Measurements from ENCODE around the gene IL4I1.

Gene IL4I1

DNA sequence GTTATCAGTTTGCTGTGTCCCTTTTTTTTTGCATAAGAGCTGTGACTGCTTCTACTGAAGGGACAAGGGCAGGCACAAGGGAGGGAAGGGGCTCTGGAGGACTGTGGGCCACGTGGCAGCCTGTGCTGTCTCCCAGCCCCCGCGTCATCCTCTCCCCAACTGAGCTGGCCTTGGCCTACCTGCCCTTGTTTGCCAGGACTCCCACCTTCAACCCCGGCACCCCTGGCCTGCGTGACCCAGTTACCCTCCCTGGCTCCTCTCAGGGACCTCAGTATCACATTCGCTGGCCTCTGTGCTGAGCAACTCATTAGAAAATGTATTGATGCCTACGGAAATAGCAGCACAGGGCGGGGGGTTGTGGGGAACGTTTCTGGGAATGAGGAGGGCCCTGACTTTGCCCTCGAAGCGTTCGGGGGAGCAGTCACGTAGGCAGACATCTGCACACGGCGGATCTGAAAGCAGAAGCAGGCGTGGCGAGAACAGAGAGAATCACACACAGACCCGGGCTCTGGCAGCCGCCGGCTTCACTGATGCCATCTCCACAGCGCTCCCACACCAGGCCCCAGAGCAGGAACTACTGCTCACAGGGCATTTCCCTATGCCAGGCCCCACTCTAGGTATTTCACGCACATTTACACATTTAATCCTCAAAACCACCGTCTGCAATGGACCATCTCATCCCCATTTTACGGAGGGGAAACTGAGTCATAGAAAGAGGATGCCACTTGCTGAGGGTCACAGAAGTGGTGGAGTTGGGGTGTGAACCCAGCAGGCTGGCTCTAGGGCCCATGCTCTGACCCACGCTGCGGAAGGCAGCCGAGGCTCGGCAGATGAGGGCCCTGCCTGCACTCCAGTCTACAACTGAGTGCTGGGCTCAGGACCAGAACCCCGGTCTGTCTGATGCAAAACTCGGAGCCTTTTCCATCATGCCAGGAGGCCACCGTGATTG, 26.6 kb upstream of the IL4I1 start:
- DNase-seq = no peak

DNA sequence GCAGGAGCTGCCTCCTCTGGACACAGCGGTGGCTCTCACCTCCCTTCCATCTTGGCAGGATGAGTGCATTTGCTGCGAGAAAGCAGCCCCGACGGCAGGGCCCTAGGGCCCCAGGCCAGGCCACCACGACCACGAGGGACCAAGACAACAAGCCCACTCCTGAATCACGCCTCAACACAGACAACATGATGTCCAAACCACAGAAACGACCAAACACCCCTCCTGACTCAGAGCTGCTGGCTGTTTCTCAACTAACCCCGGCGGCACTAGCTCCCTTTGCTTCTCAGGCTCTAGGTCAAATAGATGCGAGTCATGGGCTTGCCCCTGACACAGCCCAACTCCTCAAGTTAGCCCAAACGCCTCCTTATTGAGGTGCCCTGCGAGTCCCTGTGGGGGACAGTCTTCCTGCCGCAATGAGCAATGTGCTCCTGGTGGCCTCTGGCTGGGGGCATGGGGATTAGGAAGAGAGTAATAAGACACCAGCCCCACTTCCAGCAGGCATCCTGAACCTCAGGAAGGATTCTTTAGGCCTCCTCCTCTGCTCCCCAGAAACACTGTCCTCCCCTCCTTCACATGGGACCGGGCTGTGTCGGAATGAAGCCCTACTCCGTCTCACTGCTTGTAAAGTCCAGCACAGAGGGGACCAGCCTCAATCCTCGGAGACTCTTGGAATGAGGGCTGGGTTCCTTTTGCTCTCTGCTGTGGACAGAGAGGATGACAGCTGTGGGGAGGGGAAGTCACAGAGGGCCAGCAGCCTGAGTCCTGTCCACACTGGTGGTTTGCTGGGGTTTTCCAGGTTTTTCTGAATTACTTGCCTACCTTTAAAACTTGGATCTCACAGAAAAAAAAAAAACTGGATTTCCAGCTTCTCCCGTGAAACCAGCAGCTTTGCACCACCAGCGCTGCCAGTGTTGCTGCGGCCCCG, 25.4 kb upstream of the IL4I1 start:
- DNase-seq = no peak

DNA sequence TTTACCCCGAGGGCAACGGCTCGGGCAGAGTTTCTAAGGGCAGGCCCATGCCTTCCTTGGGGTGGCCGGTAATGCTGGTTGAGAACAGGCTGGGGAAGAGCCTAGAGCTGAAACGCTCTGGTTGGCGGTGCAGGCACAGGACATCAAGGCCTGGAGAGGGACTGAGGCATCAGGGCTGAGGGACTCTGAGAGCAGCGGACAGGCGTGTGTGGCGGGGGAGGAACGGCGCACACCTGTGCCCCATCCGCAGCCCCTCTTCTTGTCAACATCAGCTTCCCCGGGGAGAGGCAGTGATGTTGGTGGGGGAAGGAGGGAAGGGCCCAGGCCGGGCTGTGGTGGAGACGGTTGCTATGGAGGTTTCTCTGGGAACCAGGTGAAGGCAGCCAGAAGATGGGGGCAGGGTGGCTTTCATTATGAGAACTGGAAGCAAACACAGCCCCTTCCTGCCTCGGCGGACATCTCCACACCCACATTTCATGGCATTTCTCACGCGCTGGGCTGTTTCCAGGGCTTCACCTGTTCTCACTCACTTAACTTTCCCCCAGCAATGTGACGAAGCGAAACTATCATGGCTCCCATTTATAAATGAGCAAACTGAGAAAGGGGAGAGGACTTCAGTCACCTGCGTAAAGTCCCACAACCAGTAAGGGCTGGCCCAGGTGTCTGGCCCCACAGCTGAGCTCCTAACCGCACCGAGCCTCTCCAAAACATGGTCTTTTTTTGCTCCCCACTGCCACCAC, 24.1 kb upstream of the IL4I1 start:
- no peak for DNase-seq

DNA sequence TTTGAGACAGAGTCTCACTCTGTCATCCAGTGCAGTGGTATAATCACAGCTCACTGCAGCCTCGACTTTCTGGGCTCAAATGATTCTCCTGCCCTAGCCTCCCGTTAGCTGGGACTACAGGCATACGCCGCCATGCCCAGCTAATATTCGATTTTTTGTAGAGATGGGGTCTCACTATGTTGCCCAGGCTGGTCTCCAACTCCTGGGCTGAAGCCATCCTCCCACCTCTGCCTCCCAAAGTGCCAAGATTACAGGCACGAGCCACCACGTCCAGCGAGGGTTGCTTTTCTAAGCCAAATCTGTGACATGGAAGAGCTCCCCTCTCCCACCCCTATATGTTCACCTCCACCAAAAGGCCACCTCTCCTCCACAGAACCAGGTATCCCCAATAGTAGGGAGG, 21.4 kb upstream of the IL4I1 start:
- no peak for DNase-seq

DNA sequence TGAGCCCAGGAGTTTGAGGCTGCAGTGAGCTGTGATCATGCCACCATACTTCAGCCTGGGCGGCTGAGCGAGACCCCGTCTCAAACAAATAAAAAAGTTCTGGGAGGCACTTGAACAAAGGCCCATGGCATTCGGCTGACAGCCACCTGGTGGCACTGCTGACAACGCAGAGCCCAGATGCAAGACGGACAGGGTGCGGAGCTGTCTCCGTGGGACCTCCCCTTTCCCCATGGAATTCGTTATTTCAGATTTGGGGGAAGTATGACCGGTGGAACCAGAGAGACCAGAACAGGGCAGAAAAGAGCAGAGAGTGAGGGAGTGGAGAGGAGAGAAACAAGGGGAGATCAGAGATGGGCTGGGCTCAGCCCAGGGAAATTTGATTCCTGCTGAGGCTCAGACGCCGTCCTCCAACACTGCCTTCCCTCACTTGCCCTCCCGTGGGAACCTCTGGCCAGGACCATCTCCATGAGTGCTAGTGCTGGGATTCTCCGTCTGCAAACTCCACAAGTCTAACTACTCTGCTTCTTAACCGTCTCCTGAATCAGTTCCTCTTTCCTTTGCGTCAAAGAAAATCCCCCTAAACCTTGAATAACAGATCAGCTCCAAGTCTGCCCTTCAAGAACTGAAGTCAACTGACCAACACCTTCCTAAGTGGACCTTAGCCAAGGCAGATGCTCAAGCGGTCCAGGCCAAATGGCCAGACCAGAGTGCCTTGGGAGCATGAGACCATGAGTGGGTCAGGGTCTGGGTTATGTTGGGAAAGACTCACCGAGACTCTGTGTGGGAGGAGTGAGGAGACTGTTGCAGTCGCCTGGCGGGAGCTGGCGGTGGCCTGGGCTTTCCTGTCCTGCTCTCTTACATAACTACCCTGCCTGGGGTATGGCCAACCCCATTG, 20.4 kb upstream of the IL4I1 start:
- no peak for DNase-seq

DNA sequence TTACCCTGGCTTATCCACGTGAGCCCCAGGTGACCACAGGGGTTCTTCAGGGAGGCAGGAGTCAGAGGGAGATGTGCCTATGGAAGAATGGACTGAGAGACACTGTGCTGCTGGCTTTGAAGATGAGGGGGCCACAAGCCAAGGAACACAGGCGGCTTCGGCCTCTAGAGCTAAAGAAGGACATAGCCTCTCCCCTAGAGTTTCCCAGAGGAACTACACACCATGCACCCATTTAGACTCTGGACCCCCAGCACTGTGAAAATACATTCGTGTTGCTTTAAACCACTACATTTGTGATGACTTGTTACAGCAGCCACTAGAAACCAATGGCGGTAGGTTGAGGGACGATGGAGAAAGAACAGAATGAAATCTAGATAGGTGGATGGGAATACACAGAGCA, 18.6 kb upstream of the IL4I1 start:
- DNase-seq = no peak

DNA sequence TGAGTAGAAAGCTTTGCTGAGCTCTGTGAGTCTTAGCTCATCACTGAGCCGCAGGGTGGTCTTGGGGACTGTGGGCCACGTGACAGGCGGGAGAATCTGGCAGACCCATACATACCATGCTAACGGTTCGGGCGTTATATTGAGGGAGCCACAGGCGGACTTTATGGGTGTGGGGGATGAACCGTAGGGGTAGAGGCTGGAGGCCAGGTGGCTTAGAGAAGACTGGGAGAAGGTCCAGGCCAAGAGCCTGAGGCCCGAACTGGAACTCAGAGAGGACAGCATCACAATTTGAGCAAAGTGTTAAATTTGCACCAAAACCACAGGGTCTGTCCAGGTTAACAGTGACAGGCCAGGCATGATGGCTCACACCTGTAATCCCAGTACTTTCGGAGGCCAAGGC, 17.0 kb upstream of the IL4I1 start:
- no peak for DNase-seq

DNA sequence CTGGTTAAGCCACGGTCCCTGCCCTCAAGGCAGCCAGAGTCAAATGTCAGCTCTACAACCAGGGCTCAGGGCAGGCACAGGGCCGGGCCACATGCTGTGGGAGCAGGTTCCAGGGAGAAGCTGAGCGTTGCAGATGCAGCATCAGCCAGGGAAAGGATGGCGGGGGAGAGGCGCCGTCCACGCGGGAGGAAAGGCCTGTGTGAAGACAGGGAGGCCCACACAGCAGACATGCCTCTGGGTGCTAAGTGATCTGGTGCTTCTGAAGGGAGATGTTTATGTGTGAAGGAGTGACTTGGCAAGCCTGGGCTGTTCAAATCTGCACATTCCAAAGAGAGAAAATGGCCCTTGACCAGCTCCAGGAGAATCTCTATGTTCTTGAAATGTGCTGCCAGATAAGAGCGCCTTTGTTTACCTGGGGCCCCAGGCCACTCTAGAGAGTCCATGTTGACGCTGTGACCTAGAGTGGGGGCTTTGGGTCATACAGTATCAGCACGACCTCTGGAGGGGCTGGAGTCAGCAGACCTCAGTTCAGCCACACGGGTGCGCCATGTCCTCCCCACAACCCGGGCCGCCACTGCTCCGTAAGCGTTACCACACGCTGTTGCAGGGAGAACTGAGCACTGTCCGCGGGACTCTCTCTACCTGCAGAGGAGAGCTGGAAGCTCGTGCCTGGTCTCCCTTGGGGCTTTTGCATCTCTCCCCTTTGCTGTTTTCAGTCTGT, 16.4 kb upstream of the IL4I1 start:
- no peak for DNase-seq

DNA sequence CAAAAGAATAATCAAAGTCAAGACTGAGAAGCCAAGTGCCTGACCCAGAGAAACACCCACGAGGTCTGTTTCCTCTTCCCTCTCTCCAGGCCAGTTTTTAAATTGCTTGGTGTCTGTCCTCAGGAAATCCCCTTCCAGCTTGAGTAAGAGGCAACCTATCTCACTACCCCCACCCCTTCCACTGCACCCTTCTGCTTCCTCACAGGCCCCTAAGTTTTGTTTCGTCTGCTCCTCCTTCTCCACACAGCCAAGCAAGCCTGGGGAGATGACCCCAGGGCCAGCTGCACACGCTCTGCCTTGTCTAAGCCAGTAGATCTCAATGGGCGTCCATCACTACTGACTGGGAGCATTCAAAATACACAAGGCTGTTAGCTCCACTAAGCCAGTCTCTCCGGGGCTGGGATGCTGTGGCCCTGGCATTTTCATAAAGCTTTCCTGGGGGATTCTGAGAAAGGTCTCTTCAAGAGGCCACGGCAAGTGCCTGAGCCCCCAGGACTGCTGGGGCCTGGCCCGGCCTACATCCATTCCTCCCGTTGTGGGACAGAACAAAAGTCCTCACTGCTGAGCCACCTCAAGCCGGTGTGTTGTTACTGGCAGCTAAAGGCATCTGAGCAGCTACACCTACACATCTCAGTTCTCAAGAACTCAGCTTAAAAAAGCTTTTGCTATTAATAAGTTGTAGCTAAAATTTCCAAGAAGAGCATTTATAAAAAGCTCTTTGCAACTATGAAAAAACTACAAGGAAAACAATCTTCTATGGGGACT, 14.9 kb upstream of the IL4I1 start:
- DNase-seq = no peak

DNA sequence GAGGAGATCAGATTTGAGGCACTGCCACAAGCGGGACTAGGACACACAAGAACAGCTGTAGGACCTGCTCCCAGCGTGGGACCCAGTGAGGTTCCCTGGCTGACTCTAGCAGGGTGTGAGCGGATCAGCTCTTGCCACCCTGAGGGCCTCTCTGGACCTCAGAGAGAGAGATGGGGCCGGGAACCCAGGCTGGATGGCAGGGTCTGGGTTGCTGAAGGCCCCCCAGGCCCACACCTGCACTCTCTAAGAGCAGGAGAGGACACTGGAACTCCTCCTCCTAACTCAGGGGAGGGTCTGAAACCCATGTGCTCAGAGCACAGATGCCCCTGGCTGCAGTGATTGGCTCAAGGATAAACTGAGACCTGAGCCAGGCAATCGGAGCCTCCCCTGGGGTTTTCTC, 13.5 kb upstream of the IL4I1 start:
- no peak for DNase-seq

DNA sequence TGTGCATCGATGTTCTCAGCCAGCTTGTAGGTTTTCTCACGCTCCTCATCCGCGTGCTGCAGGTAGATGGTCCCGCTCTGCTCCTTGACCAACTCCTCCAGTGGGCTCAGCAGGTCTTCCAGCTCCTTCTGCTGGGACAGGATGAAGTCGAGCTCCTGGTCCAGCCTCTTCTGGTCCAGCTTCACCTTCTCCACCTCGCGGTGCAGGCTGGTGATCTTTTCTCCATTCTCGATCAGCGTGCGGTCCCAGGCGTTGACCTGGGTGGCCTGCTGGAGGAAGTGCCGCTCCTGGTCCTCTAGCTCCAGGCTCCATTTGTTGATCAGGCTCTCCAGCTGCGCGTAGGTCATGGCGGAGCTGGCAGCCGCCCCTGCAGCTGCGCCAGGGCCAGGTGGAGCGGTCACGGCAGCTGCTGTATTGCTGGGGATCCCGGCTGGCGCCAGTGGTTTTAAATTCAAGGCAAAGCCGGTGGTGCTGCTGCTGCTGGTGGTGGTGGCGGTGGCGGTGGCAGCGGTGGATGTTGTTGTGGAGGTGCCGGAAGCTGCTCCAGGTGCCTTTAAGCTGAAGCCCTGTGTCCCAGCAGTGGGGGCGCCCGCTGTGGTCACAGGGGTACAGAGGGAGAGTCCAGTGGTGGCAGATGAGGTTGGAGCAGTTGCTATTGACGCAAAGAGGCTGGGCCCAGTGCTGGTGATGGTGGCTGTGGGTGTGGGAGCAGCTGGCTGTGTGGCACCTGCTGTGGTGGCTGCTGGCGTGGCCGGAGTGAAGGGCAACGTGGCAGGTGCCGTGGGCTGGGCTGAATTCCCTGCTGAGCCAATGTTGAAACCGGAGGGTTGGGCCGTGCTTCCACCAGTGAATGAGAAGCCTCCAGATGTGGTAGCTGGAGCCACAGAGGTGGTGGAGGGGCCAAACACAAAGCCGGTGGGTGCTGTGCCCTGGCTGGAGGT, 12.1 kb upstream of the IL4I1 start:
- DNase-seq = no peak

DNA sequence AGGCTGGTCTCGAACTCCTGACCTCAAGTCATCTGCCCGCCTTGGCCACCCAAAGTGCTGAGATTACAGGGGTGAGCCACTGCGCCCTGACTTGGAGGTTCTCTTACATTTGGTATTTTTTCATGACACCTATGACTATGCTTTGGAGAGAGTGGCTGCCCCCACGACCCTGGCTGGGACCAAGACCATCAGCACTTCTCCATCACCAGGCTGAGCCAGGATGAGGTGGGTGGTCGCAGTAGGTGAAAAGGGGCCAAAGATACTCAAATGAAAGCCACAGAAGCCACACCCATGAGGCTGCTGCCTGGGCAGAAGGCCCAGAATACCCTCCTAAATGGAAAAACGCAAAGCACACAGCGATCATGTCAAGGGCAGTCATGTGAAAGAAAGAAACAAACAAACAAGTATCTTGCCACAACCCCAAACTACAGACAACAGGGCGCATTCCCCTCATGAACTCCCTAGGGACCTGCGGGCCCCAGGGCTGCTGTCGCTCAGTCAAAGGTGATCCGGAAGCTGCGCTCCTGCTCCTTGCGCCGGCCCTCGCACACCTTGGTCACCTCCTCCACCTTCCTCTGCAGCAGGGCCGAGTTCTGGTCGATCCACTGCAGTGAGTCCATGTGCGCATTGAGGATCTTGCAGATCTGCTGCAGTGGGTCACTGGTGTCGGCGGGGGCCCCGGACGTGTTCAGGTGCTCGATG, 11.2 kb upstream of the IL4I1 start:
- DNase-seq = no peak

DNA sequence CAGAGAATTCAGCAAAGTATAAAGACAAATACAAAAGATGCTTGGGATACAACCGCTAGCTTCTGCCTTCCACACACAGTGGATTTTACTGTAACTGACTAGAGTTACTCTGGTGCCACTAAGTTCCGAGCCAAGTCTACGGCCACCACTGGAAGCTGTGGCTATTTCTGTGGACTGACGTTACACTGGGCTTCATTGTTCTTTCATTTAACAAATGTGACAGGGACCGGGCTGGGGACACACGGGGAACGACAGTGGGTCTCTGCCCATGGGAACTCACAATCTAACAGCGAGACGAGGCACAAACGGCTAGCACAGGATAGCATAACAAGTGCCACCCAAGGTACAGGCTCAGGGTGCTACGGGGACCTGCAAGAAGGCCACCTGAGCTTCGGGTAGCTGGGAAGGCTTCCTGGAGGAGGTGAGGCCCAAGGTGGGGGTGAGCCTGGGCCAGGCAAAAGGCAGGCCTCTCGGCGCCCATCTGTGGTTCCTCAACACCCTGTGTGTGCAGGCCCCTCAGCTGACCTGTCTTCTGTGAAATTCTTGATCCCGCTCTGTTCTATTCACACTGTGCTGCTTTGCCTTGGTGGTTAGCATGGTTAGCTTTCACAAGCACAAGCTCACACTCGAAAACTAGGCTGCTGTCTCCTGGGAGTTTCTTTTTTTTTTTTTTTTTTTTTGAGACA, 10.3 kb upstream of the IL4I1 start:
- no peak for DNase-seq

DNA sequence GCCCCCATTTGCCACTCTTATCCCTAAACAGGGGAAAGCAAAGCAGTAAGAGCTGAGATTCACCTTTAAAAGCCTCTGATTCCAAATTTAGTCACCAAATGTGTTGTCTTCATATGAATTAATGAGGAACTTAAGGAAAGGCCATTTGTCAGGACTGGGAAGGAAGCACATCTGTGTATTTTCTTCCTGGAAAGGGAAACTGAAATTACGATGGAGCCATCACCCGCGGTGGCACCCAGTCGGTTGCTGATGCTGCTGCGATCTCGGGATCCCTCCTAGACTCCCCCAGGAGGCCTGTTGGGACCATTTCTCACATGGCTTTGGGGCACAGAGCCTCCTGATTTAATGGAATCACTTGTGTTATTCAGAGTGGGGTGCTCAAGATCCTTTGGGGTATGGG, 7.4 kb upstream of the IL4I1 start:
- no peak for DNase-seq

DNA sequence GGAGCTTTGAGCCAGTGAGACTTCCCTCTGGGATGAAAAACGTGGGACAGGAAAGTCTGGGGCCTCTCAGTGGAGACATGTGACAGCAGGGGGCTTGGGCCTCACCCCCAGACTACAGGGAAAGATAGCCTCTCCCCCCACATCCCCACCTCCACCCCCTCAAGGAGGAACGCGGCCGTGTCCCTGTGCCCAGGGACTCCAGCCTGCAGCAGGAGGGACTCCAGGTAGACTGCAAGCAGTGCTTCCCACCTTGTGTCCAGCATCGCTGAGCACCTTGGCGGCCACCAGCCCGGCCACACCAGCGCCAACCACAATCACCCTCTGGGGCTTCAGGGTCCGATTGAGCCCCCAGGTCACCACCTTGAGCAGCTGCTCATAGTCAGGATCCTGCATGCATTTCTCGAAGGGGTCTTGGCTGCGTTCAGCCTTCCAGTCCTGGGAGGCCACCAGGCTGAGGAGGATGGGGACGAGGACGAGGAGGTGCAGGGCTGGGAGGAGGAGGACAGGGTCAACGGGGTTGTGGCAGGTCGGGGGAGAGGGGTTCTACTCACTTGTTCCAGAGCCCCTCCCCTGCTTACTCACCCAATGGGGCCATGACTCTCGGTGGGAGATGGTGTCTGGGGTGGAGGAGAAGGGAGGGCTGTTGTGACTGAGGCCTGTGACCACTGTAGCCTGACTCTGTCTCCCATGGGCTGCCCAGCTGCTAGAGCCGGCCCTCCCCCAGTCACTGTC, 955 bp downstream of the IL4I1 start:
- DNase-seq = no peak

DNA sequence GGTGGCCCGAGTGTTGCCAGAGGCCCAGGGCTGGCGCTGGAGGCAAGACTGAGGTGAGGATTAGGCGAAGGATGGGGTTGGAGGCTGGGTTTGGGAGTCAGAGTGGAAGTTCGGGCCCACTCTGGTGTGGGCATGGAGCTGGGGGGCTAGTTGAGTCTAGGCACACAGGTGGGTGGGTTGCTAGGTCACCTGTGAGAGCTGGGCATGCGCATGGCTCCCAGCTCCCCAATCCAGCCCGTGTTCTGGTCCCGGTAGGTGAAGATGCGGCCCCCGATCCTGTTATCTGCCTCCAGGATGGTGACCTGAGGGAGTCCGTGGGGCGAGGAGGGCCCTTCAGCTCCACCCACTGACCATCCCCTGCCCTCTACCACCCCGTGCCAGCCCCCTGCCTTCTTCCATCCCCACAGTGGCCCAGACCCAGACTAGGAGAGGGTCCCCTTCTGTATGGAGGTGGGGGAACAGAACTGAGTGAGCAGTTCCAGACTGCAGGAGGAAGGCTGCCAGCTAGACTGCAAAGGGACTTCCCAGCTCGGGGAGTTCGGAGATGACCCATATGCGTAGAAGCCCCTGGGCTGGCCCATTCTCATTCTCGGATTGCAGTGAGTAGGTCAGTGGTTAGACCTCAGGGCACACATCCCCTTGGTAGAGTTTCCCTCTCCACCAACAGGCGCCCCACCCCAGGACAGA, 1.7 kb downstream of the IL4I1 start:
- no peak for DNase-seq
